K562 (cell line): ENCODE results near the gene CAPN10.

Experiments
- CAMTA2 ChIP-seq: fragments of 250-450 bp; sonication (Bioruptor Pico); conservative IDR thresholded peaks from 2 replicates; pipeline ENCODE4 v1.5.1; 2022
- EZH2 ChIP-seq: IDR thresholded peaks from 2 replicates; pipeline ENCODE4 v1.6.1; 2012; ENCODE audit warnings: low read depth, mild to moderate bottlenecking, inconsistent platforms, low read length, borderline replicate concordance
- MYC ChIP-seq, 2 experiments: fragments of 250-450 bp in 1 of 2; sonication (Bioruptor Pico) in 1 of 2; IDR thresholded peaks; 2 replicates each; pipeline versions ENCODE4 v1.5.1 to v1.6.1; 2012 to 2021; ENCODE audit warnings: low read depth in 2 of 2, borderline replicate concordance in 1 of 2, improper control_type of control experiment in 1 of 2, low read length in 1 of 2, mild to moderate bottlenecking in 1 of 2, moderate library complexity in 1 of 2
- NCOA2 ChIP-seq, 2 experiments: fragments of 450-650 bp; IDR thresholded peaks; 2 replicates each; pipeline ENCODE4 v1.6.1; 2018; ENCODE audit warnings: mild to moderate bottlenecking in 2 of 2, moderate library complexity in 1 of 2; ENCODE audit not compliant: partially characterized antibody in 2 of 2
- NR4A1 ChIP-seq, 2 experiments: fragments of 250-450 bp in 1 of 2; fragments of 450-650 bp in 1 of 2; sonication (Bioruptor Pico) in 1 of 2; IDR thresholded peaks; 2 replicates each; pipeline versions ENCODE4 v1.4.0 to v1.6.1; 2016 to 2020; ENCODE audit warnings: mild to moderate bottlenecking in 2 of 2, missing compliant biosample characterization in 1 of 2, missing genetic modification characterization in 1 of 2, moderate library complexity in 1 of 2

GRCh38 chr2:240635121-240635997 is 48.8 kb downstream of the CAPN10 start:
- TF ChIP-seq MYC (IDR thresholded peaks at IDR 0.05; ENCODE audit: low read depth, low read length) (no peak), MYC (CRISPR knock-in tag; IDR thresholded peaks at IDR 0.05; ENCODE audit: borderline replicate concordance, low read depth) (no peak), EZH2 (no peak), NCOA2 (IDR thresholded peaks at IDR 0.05; ENCODE audit: partially characterized antibody in 2 of 2) (no peak), CAMTA2 (CRISPR knock-in tag) (no peak), NR4A1 (CRISPR knock-in tag; IDR thresholded peaks at IDR 0.05) (no peak), NR4A1 (tag; IDR thresholded peaks at IDR 0.05) (no peak)
